HG03108 (cell line): ENCODE measurements around the gene XPO6.

Source experiments
- ATAC-seq: cut with Tn5 transposase; IDR thresholded peaks from one replicate; pipeline ENCODE4 v1.9.1; 2021; ENCODE audit warnings: moderate library complexity; ENCODE audit not compliant: unreplicated experiment

XPO6 gene

GRCh38 chr16:28184625-28185024 is 27.1 kb downstream of the XPO6 start:
- no peak for ATAC-seq

- ATAC-seq: no peak
Observed at GRCh38 chr16:28183930-28184329, 27.8 kb downstream of the XPO6 start.

- no peak for ATAC-seq
Observed at GRCh38 chr16:28183484-28183883, 28.3 kb downstream of the XPO6 start.

- ATAC-seq: no peak
Observed at GRCh38 chr16:28182801-28183200, 29.0 kb downstream of the XPO6 start.

GRCh38 chr16:28182183-28182582 is 29.6 kb downstream of the XPO6 start:
- no peak for ATAC-seq

GRCh38 chr16:28181515-28181914 is 30.2 kb downstream of the XPO6 start:
- ATAC-seq: no peak

- ATAC-seq: peak; percentile 42
Observed at GRCh38 chr16:28180655-28181460, 30.9 kb downstream of the XPO6 start.

GRCh38 chr16:28179354-28179753 is 32.4 kb downstream of the XPO6 start:
- ATAC-seq: no peak

- ATAC-seq: no peak
Observed at GRCh38 chr16:28175715-28176114, 36.0 kb downstream of the XPO6 start.

- ATAC-seq: no peak
Observed at GRCh38 chr16:28172336-28172735, 39.4 kb downstream of the XPO6 start.

- ATAC-seq: no peak
Observed at GRCh38 chr16:28171816-28172215, 39.9 kb downstream of the XPO6 start.

GRCh38 chr16:28168991-28169554 is 42.7 kb downstream of the XPO6 start:
- ATAC-seq: no peak

GRCh38 chr16:28167730-28168129 is 44.0 kb downstream of the XPO6 start:
- no peak for ATAC-seq

GRCh38 chr16:28167221-28167620 is 44.5 kb downstream of the XPO6 start:
- ATAC-seq: no peak

GRCh38 chr16:28166394-28167208 is 45.2 kb downstream of the XPO6 start:
- ATAC-seq: no peak

GRCh38 chr16:28165598-28165997 is 46.2 kb downstream of the XPO6 start:
- no peak for ATAC-seq

- no peak for ATAC-seq
Observed at GRCh38 chr16:28164140-28164539, 47.6 kb downstream of the XPO6 start.

- ATAC-seq: no peak
Observed at GRCh38 chr16:28163699-28164098, 48.1 kb downstream of the XPO6 start.

GRCh38 chr16:28162326-28162877 is 49.4 kb downstream of the XPO6 start:
- ATAC-seq: no peak

GRCh38 chr16:28161626-28162025 is 50.1 kb downstream of the XPO6 start:
- no peak for ATAC-seq

GRCh38 chr16:28158136-28158535 is 53.6 kb downstream of the XPO6 start:
- no peak for ATAC-seq
